Activated CD8-positive, alpha-beta T cell treated with anti-CD3 and anti-CD28 coated beads for 36 hours (primary cell): ENCODE results near the gene SPATA13. TPM values are rescaled to one million over a fixed set of nuclear protein-coding genes. Genes with fewer than 3 reads are reported as not detected.

Source experiments
- ATAC-seq: fragments of 200-7000 bp; cut with Tn5 transposase; one replicate; pipeline ENCODE4 v1.10.0; 2021; ENCODE audit warnings: mild to moderate bottlenecking, moderate library complexity
- CTCF ChIA-PET: fragments of 350-600 bp; sonication (Branson Sonifier 250); formaldehyde crosslinking; loops from one replicate; lab custom pipeline; 2021; ENCODE audit warnings: antibody characterized with exemption; lab: Charles Lee
- POLR2A ChIA-PET: fragments of 350-600 bp; sonication (Branson Sonifier 250); formaldehyde crosslinking; loops from one replicate; lab custom pipeline; 2021; ENCODE audit warnings: antibody characterized with exemption; lab: Charles Lee
- DNase-seq: peaks from one replicate; pipeline ENCODE4 v3.0.0-alpha.2; 2020
- H3K27ac Mint-ChIP-seq: one replicate; pipeline ENCODE4 v1.8.0; 2021; ENCODE audit warnings: mild to moderate bottlenecking, mixed read lengths
- H3K27me3 Mint-ChIP-seq: one replicate; pipeline ENCODE4 v1.8.0; 2021; ENCODE audit warnings: mixed read lengths
- H3K36me3 Mint-ChIP-seq: one replicate; pipeline ENCODE4 v1.8.0; 2021; ENCODE audit warnings: low read depth, mixed read lengths
- H3K4me1 Mint-ChIP-seq: one replicate; pipeline ENCODE4 v1.8.0; 2021; ENCODE audit warnings: low read depth, mixed read lengths
- H3K4me3 Mint-ChIP-seq: one replicate; pipeline ENCODE4 v1.8.0; 2021; ENCODE audit warnings: mild to moderate bottlenecking, moderate library complexity, mixed read lengths
- H3K9me3 Mint-ChIP-seq: one replicate; pipeline ENCODE4 v1.8.0; 2021; ENCODE audit warnings: mixed read lengths
- CTCF ChIP-seq: fragments of 200-600 bp; IDR thresholded peaks from one replicate; pipeline ENCODE4 v1.8.0; 2022; ENCODE audit warnings: antibody characterized with exemption, mild to moderate bottlenecking
- intact Hi-C: fragments of 100-400 bp; cut with micrococcal nuclease; formaldehyde crosslinking; loops from one replicate; pipeline ENCODE4 v1.10.0; 2022
- total RNA-seq, 2 experiments: library from RNA; stranded (reverse); gene quantifications; one replicate each; pipeline ENCODE4 v1.2.3, GENCODE V29; 2021

SPATA13 gene
- total RNA-seq, 2 experiments from 2014 or later = 47.0 to 47.4 TPM

GRCh38 chr13:24153979-24154701 is 6.4 kb upstream of the SPATA13 start:
- ChIA-PET CTCF (interaction anchor here (1.2 kb wide), 1 partner anchor 134 kb away, joined by 3 read pairs; no protein-coding TSS in a partner anchor), POLR2A (no interaction called here)
- DNase-seq (no peak), ATAC-seq (no peak)
- no peak for TF ChIP-seq CTCF
- Mint-ChIP-seq H3K9me3 (no peaks in the 10 kb centered on the region), H3K36me3 (no peaks in the 10 kb centered on the region), H3K4me3 (no peak overlapping the region), H3K27me3 (no peaks in the 10 kb centered on the region), H3K4me1 (no peaks in the 10 kb centered on the region), H3K27ac (no peak overlapping the region)
- intact Hi-C loops = no loop called here

- Mint-ChIP-seq H3K9me3 (no peaks in the 10 kb centered on the region), H3K4me3 (no peak overlapping the region), H3K36me3 (peaks cover 3% of the 10 kb centered on the region), H3K27me3 (no peaks in the 10 kb centered on the region), H3K4me1 (peaks cover 19% of the 10 kb centered on the region), H3K27ac (no peak overlapping the region)
- DNase-seq = no peak
- TF ChIP-seq CTCF = no peak
- intact Hi-C loops = no loop called here
- POLR2A ChIA-PET = no interaction called here
- ATAC-seq = no peak
- CTCF ChIA-PET = interaction anchor here (2.6 kb wide), 1 partner anchor 106 kb away, joined by 14 read pairs; no protein-coding TSS in a partner anchor
These were observed 1.2 kb upstream of the SPATA13 start for GRCh38 chr13:24159357-24159756.

- Mint-ChIP-seq H3K4me1 (peaks cover 24% of the 10 kb centered on the region), H3K9me3 (no peaks in the 10 kb centered on the region), H3K4me3 (peak overlapping the region; percentile 89), H3K27me3 (no peaks in the 10 kb centered on the region), H3K36me3 (peaks cover 13% of the 10 kb centered on the region), H3K27ac (peak overlapping the region; percentile 74)
- DNase-seq (peak; percentile 55), ATAC-seq (peak; percentile 63)
- no peak for TF ChIP-seq CTCF
- CTCF ChIA-PET = interaction anchor here (0.7 to 2.6 kb wide), 15 partner anchors 14 to 140 kb away, joined by 3 to 14 read pairs (median 3); no protein-coding TSS in a partner anchor
- POLR2A ChIA-PET = interaction anchor here (0.5 to 2.2 kb wide), 16 partner anchors 8 to 114 kb away, joined by 3 to 22 read pairs (median 4); no protein-coding TSS in a partner anchor
- intact Hi-C loops = loop anchor here (5.0 kb wide), 1 partner anchor 64 kb away; no protein-coding TSS in a partner anchor
These were observed 673 bp downstream of the SPATA13 start for GRCh38 chr13:24161010-24161775.

- no peak for TF ChIP-seq CTCF
- Mint-ChIP-seq H3K9me3 (no peaks in the 10 kb centered on the region), H3K4me1 (peaks cover 29% of the 10 kb centered on the region), H3K27ac (peak overlapping the region; percentile 24), H3K36me3 (peaks cover 19% of the 10 kb centered on the region), H3K27me3 (no peaks in the 10 kb centered on the region), H3K4me3 (peak overlapping the region; percentile 89)
- CTCF ChIA-PET = interaction anchor here (0.9 to 2.6 kb wide), 10 partner anchors 15 to 131 kb away, joined by 3 to 14 read pairs (median 4); no protein-coding TSS in a partner anchor
- no peak for DNase-seq
- POLR2A ChIA-PET = interaction anchor here (0.6 to 2.2 kb wide), 7 partner anchors 10 to 65 kb away, joined by 3 to 22 read pairs (median 6); no protein-coding TSS in a partner anchor
- intact Hi-C loops = loop anchor here (5.0 kb wide), 1 partner anchor 65 kb away; no protein-coding TSS in a partner anchor
- no peak for ATAC-seq
These were observed 1.5 kb downstream of the SPATA13 start for GRCh38 chr13:24161980-24162525.
